Lower leg skin (tissue), 4 donors: ENCODE data around the gene SSC4D. TPM values are rescaled to one million over a fixed set of nuclear protein-coding genes. Genes with fewer than 3 reads are reported as not detected.

ENCODE experiments used
- DNase-seq, 2 donors: peaks; one replicate each; pipeline ENCODE4 v3.0.0-alpha.2; 2019; ENCODE audit warnings: low spot score in 2 of 2
- H3K4me3 ChIP-seq: fragments of 200-600 bp; sonication (generic); 2 replicates; pipeline ENCODE4 v1.5.1; 2017; ENCODE audit warnings: mild to moderate bottlenecking, low read depth; ENCODE audit not compliant: poor library complexity, severe bottlenecking
- POLR2A ChIP-seq, 2 donors: fragments of 450-650 bp; IDR thresholded peaks; one replicate each; pipeline ENCODE4 v1.6.1; 2016 to 2017; ENCODE audit warnings: antibody characterized with exemption in 2 of 2, mild to moderate bottlenecking in 1 of 2, moderate library complexity in 1 of 2
- WGBS, 2 donors: methylation state at CpG; one replicate each; pipeline ENCODE4 v1.1.5; 2018; 5-methylcytosine and 5-hydroxymethylcytosine counted together
- intact Hi-C: fragments of 100-400 bp; cut with DNase I; formaldehyde crosslinking; loops from one replicate; pipeline ENCODE4 v1.15.0; 2023; ENCODE audit warnings: low total_unique reads
- total RNA-seq, 4 donors: library from RNA; depleted of rRNA; stranded (reverse); fragments of >200 nt; gene quantifications; one replicate each; pipeline ENCODE4 v1.1.0, GENCODE V29; 2016
- TF ChIP-seq, protein P1 (sequence below), 3 donors: fragments of 450-650 bp; IDR thresholded peaks; one replicate each; pipeline ENCODE4 v1.5.1; 2016; ENCODE audit warnings: antibody characterized with exemption in 3 of 3, mild to moderate bottlenecking in 3 of 3, moderate library complexity in 2 of 3

SSC4D gene
- total RNA-seq, 4 donors from 2014 or later, result 0.71 to 0.88 (median 0.74) TPM; not detected in 1

DNA sequence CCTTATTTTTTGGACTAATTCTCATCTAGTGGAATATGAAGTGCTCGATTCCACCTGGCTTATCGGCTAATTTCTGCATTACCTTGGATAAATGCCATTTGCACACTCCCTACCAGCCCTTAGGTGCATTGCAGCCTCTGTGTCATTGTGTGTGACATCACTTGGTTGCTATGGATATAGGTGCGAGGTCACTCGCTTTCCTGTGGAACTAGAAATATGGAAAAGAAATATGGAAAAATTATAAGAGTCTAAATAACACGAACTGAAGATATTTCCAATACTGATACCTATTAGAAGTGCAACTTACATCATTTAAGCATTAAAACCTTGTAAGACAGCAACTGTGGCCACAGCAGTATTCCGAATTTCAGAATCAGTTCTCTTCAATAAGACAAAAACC lies 52.7 kb downstream of the SSC4D start:
- no peak for DNase-seq
- TF ChIP-seq, protein P1, sequence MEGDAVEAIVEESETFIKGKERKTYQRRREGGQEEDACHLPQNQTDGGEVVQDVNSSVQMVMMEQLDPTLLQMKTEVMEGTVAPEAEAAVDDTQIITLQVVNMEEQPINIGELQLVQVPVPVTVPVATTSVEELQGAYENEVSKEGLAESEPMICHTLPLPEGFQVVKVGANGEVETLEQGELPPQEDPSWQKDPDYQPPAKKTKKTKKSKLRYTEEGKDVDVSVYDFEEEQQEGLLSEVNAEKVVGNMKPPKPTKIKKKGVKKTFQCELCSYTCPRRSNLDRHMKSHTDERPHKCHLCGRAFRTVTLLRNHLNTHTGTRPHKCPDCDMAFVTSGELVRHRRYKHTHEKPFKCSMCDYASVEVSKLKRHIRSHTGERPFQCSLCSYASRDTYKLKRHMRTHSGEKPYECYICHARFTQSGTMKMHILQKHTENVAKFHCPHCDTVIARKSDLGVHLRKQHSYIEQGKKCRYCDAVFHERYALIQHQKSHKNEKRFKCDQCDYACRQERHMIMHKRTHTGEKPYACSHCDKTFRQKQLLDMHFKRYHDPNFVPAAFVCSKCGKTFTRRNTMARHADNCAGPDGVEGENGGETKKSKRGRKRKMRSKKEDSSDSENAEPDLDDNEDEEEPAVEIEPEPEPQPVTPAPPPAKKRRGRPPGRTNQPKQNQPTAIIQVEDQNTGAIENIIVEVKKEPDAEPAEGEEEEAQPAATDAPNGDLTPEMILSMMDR (IDR thresholded peaks at IDR 0.05), result no peak
- TF ChIP-seq POLR2A (IDR thresholded peaks at IDR 0.05), result no peak
- no peak overlapping the region for H3K4me3 ChIP-seq
- intact Hi-C loops, result no loop called here
- WGBS, 2 donors, result 35 to 43% methylated on average over 6 of the region's 6 CpGs

DNA sequence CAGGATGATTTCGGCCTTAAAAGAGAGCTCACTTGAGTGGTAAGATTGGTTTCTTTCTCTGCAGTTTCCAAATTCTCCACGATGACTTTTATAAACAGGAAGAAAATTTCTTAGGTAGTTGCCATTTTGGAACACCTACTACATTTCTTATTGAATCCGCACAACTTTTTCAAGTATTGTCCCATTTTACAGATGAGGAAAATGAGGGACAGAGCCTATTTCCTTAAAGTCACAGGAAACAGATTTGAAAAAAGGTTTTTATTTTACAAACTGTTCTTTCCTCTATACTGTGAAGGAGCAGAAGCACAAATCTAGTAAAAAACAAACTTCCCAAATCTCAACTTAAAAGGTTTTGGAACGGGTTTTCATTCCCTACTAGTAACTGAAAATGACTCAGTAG lies 53.4 kb downstream of the SSC4D start:
- intact Hi-C loops, result no loop called here
- no peak for DNase-seq
- WGBS, 2 donors, result 78 to 84% methylated on average over 4 of the region's 4 CpGs
- TF ChIP-seq, protein P1 (IDR thresholded peaks at IDR 0.05), result no peak
- no peak for TF ChIP-seq POLR2A (IDR thresholded peaks at IDR 0.05)
- H3K4me3 ChIP-seq, result no peak overlapping the region

DNA sequence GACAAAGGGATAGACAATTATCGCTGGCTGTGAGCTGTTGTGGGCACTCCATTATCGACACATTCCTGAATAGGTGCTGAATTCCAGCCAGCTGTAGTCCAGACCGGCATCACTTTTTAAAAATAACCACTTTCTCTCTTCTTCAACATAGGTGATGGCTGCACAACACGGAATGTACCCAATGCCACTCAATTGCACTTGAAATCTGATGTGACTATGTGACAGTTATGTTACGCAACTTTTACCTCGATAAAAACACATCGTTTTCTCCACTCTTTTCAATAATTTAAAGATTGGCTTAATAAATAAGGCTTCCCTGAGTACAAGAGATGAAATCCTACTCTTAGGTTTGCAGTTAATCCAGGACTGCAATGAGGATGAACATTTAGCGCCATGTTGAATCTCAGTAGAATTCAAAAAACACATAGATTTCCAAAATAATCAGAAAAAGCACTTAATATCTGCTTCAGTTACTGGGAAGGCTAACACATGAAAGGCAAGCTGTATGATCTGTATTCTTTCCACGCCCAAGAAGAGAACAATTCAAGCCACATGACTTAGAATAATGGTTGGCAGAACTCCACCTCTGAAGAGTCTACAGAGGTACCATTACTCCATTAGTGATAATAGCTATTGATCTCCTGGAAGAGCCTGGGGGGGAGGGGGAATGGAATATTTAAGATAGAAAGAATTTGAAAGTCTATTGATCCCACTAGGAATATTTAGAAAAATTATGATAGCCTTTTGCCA lies 54.3 kb downstream of the SSC4D start:
- no peak for TF ChIP-seq POLR2A (IDR thresholded peaks at IDR 0.05)
- TF ChIP-seq, protein P1 (IDR thresholded peaks at IDR 0.05), result no peak
- no peak for DNase-seq
- intact Hi-C loops, result no loop called here
- 73 to 84% methylated on average over 9 of the region's 9 CpGs for WGBS, 2 donors
- no peak overlapping the region for H3K4me3 ChIP-seq

DNA sequence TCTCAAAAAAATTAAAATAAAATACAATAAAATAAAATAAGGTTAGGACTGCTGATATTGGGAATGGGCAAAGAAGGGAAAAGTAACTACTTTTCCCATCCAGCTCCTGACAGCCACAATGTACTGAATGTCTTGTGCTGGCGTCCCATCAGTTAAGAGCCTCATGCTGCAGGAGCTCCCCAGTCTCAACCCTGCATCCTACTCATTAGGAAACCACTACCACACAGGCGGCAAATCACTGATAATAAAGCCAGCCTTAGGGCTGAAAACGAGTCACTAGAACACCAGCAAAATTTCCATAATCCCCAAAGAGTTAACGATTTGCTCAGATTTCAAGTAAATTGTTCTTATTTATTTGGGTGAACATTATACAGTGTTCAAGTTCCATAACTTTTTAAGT lies 55.0 kb downstream of the SSC4D start:
- 82 to 84% methylated on average over 4 of the region's 4 CpGs for WGBS, 2 donors
- TF ChIP-seq, protein P1 (IDR thresholded peaks at IDR 0.05), result no peak
- no peak for TF ChIP-seq POLR2A (IDR thresholded peaks at IDR 0.05)
- H3K4me3 ChIP-seq, result no peak overlapping the region
- intact Hi-C loops, result no loop called here
- DNase-seq, result no peak

DNA sequence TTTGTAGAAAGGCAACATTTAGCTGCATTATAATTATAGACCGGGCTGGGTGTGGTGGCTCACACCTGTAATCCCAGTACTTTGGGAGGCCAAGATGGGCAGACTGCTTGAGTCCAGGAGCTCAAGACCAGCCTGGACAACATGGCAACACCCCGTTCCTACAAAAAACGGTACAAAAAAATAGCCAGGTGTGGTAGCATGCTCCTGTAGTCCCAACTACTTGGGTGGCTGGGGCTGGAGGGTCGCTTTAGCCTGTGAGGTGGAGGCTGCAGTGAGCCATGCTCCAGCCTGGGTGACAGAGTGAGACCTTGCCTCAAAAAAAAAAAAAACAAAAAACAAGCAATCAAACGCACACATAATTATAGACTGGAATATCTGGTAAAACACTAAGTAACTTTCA lies 55.8 kb downstream of the SSC4D start:
- intact Hi-C loops, result no loop called here
- 92 to 93% methylated on average over 5 of the region's 5 CpGs for WGBS, 2 donors
- DNase-seq, result no peak
- no peak overlapping the region for H3K4me3 ChIP-seq
- TF ChIP-seq POLR2A (IDR thresholded peaks at IDR 0.05), result no peak
- TF ChIP-seq, protein P1 (IDR thresholded peaks at IDR 0.05), result no peak

DNA sequence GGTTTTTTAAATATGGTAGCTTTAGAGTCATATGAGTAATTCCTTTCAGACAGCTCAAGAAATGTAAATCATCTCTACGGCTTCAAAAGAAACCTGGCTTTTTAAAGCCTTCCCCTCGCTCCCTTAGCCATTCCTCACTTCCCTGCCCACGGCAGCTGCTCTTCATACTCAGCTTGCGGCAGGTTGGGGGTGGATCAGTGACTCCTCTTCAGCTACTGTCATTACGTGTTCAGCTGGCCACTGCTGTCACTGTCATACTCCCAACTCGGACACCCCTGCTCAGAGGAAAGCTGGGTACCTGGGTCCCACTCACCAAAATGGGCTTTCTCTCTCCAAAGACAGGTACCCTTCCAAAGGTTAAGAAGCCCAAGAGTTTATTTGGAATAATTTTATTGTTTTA lies 57.3 kb downstream of the SSC4D start:
- 56 to 67% methylated on average over 6 of the region's 6 CpGs for WGBS, 2 donors
- intact Hi-C loops, result no loop called here

More for the DNA sequence above, 57.3 kb downstream of the SSC4D start:
- no peak overlapping the region for H3K4me3 ChIP-seq
- no peak for TF ChIP-seq POLR2A (IDR thresholded peaks at IDR 0.05)
- TF ChIP-seq, protein P1 (IDR thresholded peaks at IDR 0.05), result no peak
- no peak for DNase-seq
